ENCODE data around the gene MYO1F.
A peak's percentile ranks its signal among the peaks of the same experiment; 100 is the strongest.
"Not testable (repeated sequence)": the region's sequence is repeated elsewhere in the genome, so short reads cannot be mapped to it uniquely, and the experiment has no call there.

Gene MYO1F

GRCh38 chr19:8580710-8581281, 3.6 kb upstream of the MYO1F start:
- ATAC-seq, result peak; percentile 63
- Mint-ChIP-seq H3K4me3 (peak overlapping the region; percentile 15), H3K9me3 (no peaks in the 10 kb centered on the region), H3K27ac (no peak overlapping the region), H3K36me3 (peaks cover 6% of the 10 kb centered on the region), H3K4me1 (peaks cover 28% of the 10 kb centered on the region)
- peak; percentile 93 to 95 for DNase-seq (ENCODE audit: low spot score in 2 of 2)

DNA sequence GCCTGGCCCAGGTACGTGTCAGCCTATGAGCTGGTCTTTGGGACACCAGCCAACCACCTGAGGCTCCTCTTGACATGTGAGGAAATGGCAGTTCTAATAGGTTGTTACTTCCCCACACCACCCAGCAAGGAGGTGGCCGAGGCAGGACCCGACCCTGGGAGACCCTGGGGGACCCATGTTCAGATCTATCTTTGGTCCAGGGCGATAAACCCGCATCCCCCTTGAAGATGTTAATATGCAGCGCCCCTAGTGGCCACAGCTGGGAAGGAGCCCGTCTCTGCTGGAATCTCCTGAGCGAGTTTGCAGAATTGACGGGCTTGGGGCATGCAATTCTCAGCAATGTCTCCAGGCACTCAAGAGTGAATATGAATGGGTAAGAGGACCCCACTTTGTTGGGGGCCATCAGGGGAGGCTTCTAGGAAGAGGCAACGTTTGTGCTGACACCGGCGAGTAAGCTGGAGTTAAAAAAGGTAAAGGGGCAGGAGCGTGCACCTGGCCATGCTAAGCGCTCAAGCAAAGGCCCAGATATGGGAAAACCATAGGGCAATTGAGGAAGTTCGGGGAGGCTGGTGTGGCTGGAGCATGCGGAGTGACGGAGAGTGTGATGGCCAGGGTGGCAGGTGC, 1.5 kb upstream of the MYO1F start:
- H3K27ac Mint-ChIP-seq, result peak overlapping the region; percentile 1
- ATAC-seq (peak; percentile 22), DNase-seq (ENCODE audit: low spot score in 2 of 2) (peak; percentile 78 to 94)
- peak overlapping the region; percentile 76 for H3K4me3 Mint-ChIP-seq
- H3K36me3 Mint-ChIP-seq, result peaks cover 27% of the 10 kb centered on the region
- H3K9me3 Mint-ChIP-seq, result no peaks in the 10 kb centered on the region
- H3K4me1 Mint-ChIP-seq, result peaks cover 48% of the 10 kb centered on the region

DNA sequence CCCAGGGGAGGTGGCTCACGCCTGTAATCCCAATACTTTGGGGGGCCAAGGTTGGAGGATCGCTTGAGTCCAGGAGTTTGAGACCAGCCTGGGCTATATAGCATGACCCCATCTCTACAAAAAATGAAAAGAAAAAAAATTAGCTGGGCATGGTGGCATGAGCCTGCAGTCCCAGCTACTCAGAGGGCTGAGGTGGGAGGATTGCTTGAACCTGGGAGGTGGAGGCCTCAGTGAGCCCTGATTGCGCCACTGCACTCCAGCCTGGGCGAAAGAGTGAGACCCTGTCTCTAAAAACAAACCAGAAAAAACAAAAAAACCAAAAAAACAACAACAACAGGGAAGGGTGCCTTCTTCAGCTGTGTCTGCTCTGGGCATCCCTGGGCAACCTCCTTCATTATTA, 499 bp upstream of the MYO1F start:
- no peak for DNase-seq (ENCODE audit: low spot score in 2 of 2)
- H3K27ac Mint-ChIP-seq, result peak overlapping the region; percentile 87
- peaks cover 31% of the 10 kb centered on the region for H3K36me3 Mint-ChIP-seq
- peak overlapping the region; percentile 76 for H3K4me3 Mint-ChIP-seq
- no peaks in the 10 kb centered on the region for H3K9me3 Mint-ChIP-seq
- ATAC-seq, result no peak
- peaks cover 58% of the 10 kb centered on the region for H3K4me1 Mint-ChIP-seq

DNA sequence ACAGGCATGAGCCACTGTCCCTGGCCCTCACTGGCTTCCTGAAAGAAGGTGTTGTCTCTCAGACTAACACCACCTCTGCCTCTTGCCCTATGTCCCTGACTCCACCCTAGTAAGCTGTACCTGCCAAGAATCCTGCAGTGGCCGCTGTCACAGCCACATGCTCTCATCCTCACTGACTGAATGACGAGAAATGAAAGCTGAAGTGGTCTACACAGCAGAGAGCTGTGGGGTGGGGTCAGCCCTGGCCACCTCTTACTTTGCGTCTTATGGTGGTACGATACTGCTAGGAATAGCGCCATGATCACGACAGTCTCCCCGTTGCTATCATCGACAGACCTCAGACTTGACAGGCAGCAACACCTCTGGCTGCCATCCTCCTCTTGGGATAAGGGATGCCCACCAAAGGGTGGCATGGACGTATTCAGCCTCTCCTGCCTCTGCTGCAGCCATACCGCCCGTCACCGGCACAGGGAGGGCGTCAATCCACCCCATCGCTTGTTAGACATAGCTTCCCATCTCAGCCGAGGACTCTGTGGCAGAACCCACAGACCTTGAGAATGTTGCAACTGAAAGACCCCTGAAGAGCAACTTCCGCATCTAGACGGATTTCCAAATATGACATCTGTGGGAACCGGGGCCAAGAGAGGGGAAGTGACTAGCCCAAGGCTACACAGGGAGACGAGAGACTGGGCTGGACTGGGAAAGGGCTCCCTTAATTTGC, 809 bp downstream of the MYO1F start:
- ATAC-seq (peak; percentile 59), DNase-seq (ENCODE audit: low spot score in 2 of 2) (peak in 1 of 2 donors; percentile 76)
- Mint-ChIP-seq H3K4me3 (peak overlapping the region; percentile 76), H3K36me3 (peaks cover 31% of the 10 kb centered on the region), H3K9me3 (no peaks in the 10 kb centered on the region), H3K4me1 (peaks cover 70% of the 10 kb centered on the region), H3K27ac (peak overlapping the region; percentile 87)

DNA sequence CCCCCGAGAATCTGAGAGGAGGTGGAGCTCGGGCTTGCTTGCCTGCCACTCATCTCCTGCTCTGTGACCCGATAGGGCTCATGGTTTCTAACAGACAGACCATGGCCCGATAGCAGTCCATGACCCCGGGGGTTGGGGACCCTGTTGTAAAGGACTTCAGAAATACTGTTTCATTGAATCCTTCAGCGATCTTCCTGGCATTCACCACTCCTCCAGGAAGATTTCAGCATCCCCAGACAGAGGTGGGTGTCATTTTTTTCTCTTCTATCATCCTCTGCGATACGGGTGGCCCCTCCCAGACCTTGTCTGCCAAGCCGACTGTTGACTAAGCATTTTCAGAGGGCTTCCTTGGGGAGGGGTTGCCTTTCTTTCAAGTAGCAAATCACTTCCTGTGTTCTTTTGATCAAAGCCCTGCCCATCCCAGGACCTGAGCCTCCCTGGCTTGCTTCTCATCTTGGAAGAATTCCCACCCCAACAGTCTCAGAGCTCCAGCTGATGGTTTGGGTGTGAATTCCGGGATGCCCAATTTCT, 1.7 kb downstream of the MYO1F start:
- peaks cover 79% of the 10 kb centered on the region for H3K4me1 Mint-ChIP-seq
- ATAC-seq (peak; percentile 56), DNase-seq (ENCODE audit: low spot score in 2 of 2) (peak in 1 of 2 donors; percentile 77)
- H3K27ac Mint-ChIP-seq, result peak overlapping the region; percentile 87
- peak overlapping the region; percentile 76 for H3K4me3 Mint-ChIP-seq
- peaks cover 37% of the 10 kb centered on the region for H3K36me3 Mint-ChIP-seq
- no peaks in the 10 kb centered on the region for H3K9me3 Mint-ChIP-seq

- Mint-ChIP-seq H3K4me3 (peak overlapping the region; percentile 76), H3K36me3 (peaks cover 41% of the 10 kb centered on the region), H3K27ac (peak overlapping the region; percentile 87), H3K4me1 (peaks cover 87% of the 10 kb centered on the region)
- not testable (repeated sequence) for H3K9me3 Mint-ChIP-seq; DNase-seq (ENCODE audit: low spot score in 2 of 2); ATAC-seq
Measured at GRCh38 chr19:8574619-8574922, 2.7 kb downstream of the MYO1F start.

DNA sequence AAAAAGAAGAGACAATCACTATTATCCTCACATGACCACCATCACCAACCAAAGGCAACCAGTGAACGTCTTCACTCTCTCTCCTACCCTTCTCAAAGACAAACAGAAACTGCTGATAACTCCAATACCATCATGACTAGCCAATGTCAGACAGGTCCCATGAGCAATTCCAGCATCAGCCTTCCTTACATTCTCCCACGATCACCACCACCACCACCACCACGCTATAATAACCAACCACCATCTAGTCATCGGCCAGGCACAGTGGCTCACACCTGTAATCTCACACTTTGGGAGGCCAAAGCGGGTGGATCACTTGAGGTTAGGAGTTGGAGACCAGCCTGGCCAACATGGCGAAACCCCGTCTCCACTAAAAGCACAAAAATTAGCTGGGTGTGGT, 3.9 kb downstream of the MYO1F start:
- Mint-ChIP-seq H3K36me3 (peaks cover 52% of the 10 kb centered on the region), H3K27ac (peak overlapping the region; percentile 87)

DNA sequence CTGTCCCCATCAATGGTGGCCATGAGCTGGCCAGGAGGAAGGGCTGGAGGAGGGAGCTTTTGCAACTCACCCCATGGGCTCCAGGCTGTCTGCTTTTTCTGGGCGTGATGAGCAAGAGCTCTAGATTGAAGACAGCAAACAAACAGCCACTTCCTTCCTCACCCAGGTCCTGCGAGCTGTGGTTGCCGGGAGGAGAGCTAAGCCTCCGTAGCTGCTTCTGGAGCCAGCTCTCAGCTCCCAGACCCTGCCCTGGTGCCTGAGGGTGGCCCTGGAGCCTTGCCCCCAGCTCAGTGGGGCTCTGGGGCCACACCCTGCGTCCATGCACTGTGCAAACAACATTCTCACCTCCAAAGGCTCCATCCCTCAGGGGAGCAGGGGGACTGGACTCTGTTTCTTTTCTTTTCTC, 6.2 kb downstream of the MYO1F start:
- Mint-ChIP-seq H3K27ac (peak overlapping the region; percentile 87), H3K4me1 (peaks cover 82% of the 10 kb centered on the region), H3K4me3 (peak overlapping the region; percentile 76), H3K9me3 (no peaks in the 10 kb centered on the region), H3K36me3 (peaks cover 61% of the 10 kb centered on the region)
- peak in 1 of 2 donors; percentile 71 for DNase-seq (ENCODE audit: low spot score in 2 of 2)
- ATAC-seq, result peak; percentile 53

More for the DNA sequence above, 3.9 kb downstream of the MYO1F start:
- ATAC-seq, result peak; percentile 47
- peak in 1 of 2 donors; percentile 69 for DNase-seq (ENCODE audit: low spot score in 2 of 2)
- H3K4me1 Mint-ChIP-seq, result peaks cover 90% of the 10 kb centered on the region
- no peaks in the 10 kb centered on the region for H3K9me3 Mint-ChIP-seq
- H3K4me3 Mint-ChIP-seq, result peak overlapping the region; percentile 76

DNA sequence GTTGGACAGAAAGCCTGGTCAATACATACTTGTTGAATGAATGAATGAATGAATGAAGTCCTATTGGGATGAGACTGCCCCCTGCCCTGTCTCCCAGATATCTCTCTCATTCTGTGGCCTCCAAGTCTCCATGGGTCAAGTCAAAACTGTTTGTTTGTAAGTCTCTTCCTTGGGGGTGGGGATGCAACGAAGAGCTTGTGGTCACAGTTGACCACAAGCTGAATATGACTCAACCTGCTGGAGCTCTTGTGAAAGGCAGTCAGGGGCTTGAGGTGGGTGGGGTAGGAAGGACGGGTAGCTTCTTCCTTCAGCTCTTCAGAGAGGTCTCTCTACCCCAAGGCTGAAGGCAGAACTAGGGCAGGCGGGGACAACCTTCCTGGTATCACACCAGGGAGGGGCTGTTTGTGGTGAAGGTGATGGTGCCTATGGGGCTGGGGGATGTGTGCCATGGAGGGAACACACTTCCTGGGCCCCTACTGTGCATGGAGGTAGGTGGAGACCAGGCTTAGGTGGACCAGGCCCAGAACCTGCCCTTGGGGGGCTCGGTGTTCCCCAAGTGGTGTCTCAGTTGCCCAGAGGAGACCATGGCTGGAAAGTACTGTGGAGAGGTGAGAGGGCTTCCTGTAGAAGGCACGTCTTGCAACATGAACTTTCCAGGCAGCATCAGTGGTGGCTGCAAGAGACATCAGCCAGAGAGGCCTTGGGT, 8.0 kb downstream of the MYO1F start:
- peak overlapping the region; percentile 87 for H3K27ac Mint-ChIP-seq
- DNase-seq (ENCODE audit: low spot score in 2 of 2) (peak; percentile 51 to 86), ATAC-seq (peak; percentile 83)
- H3K36me3 Mint-ChIP-seq, result peaks cover 45% of the 10 kb centered on the region
- peak overlapping the region; percentile 76 for H3K4me3 Mint-ChIP-seq
- no peaks in the 10 kb centered on the region for H3K9me3 Mint-ChIP-seq
- peaks cover 80% of the 10 kb centered on the region for H3K4me1 Mint-ChIP-seq

DNA sequence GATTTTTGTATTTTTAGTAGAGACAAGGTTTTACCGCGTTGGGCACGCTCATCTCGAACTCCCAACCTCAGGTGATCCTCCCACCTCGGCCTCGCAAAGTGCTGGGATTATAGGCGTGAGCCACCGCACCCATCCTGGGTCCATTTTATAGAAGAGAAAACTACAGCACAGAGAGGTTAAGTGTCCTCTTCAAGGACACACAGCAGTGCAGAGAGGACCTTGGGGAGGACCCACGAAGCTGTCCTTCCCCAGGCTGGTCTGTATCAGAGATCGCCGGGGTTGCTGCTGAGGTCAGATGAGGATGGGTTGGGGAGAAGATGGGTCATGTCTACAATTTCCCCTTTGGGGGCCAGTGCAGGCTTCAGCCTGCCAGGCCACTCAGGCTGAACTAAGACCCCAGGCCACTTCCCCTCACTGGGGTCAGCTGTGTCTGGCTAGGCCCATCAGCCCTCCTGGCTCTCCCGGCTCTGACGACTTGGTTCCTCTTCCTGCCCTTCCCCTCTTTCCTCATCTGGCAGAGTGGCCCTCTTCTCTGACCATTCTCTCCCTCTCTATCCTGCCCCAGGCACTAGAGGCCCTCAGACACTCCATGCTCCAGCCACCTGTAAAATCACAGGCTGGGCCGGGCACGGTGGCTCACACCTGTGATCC, 9.6 kb downstream of the MYO1F start:
- Mint-ChIP-seq H3K9me3 (no peaks in the 10 kb centered on the region), H3K36me3 (peaks cover 42% of the 10 kb centered on the region), H3K27ac (peak overlapping the region; percentile 87), H3K4me1 (peaks cover 80% of the 10 kb centered on the region), H3K4me3 (peak overlapping the region; percentile 76)
- ATAC-seq, result no peak
- DNase-seq (ENCODE audit: low spot score in 2 of 2), result no peak

DNA sequence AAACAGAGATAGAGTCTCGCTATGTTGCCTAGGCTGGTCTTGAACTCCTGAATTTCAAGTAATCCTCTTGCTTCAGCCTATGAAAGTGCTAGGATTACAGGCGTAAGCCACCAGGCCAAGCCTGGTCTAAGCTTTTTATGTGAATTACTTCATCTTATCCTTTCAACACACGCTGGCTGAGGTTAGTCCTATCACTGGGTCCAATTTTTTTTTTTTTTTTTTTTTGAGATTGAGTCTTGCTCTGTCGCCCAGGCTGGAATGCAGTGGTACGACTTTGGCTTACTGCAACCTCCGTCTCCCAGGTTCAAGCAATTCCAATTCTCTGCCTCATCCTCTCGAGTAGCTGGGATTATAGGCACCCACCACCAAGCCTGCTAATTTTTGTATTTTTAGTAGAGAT, 10.4 kb downstream of the MYO1F start:
- Mint-ChIP-seq H3K27ac (peak overlapping the region; percentile 87), H3K4me1 (peaks cover 80% of the 10 kb centered on the region), H3K4me3 (peak overlapping the region; percentile 76), H3K9me3 (no peaks in the 10 kb centered on the region), H3K36me3 (peaks cover 42% of the 10 kb centered on the region)
- DNase-seq (ENCODE audit: low spot score in 2 of 2) (no peak), ATAC-seq (no peak)

GRCh38 chr19:8564866-8565265, 12.4 kb downstream of the MYO1F start:
- Mint-ChIP-seq H3K4me1 (peaks cover 74% of the 10 kb centered on the region), H3K4me3 (peak overlapping the region; percentile 63), H3K36me3 (peaks cover 32% of the 10 kb centered on the region), H3K27ac (peak overlapping the region; percentile 97)
- ATAC-seq; DNase-seq (ENCODE audit: low spot score in 2 of 2); H3K9me3 Mint-ChIP-seq: not testable (repeated sequence)

DNA sequence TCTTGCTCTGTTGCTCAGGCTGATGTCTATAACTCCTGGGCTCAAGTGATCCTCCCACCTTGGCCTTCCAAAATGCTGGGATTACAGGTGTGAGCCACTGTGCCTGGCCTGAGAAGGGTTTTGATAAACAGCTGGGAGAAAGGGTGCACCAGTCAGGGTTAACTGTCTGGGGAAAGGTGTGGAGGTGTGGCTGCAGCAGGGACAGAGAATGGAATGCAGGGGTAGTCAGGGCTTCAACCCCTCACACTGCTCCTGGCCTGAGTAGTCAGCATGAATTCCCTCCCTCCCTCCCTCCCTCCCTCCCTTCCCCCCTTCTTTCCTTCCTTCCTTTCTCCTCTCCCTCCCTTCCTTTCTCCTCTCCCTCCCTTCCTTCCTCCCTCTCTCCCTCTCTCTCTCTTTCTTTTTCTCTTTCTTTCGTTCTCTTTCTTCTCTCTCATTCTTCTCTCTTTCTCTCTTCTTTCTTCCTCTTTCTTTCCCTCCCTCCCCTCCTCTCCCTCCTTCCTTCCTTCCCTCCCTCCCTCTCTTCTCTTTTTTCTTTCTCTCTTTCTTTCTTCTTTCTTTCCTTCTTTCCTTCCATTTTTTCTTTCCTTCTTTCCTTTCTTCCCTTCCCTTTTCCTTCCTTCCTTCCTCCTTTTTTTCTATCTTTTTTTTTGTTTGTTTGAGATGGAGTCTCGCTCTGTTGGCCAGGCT, 16.0 kb downstream of the MYO1F start:
- Mint-ChIP-seq H3K4me1 (peaks cover 73% of the 10 kb centered on the region), H3K36me3 (peaks cover 21% of the 10 kb centered on the region), H3K9me3 (no peaks in the 10 kb centered on the region), H3K4me3 (peak overlapping the region; percentile 46), H3K27ac (peak overlapping the region; percentile 97)
- ATAC-seq, result no peak
- no peak for DNase-seq (ENCODE audit: low spot score in 2 of 2)

GRCh38 chr19:8558325-8558724, 18.9 kb downstream of the MYO1F start:
- Mint-ChIP-seq H3K4me1 (peaks cover 61% of the 10 kb centered on the region), H3K4me3 (peak overlapping the region; percentile 20), H3K9me3 (no peaks in the 10 kb centered on the region), H3K36me3 (peaks cover 44% of the 10 kb centered on the region), H3K27ac (peak overlapping the region; percentile 97)
- DNase-seq (ENCODE audit: low spot score in 2 of 2), result no peak
- ATAC-seq, result no peak
